MM.1S (cell line): ENCODE measurements around the gene FPGS.

Source experiments
- DNase-seq: peaks from one replicate; pipeline ENCODE4 v3.0.0-alpha.2; 2015
- H2AFZ ChIP-seq: fragments of 300-600 bp; sonication (generic); 2 replicates; pipeline ENCODE4 v1.6.0; 2016; ENCODE audit warnings: antibody characterized with exemption, low read length
- H3F3A ChIP-seq: fragments of 300-600 bp; sonication (generic); 2 replicates; pipeline ENCODE4 v1.6.1; 2016; ENCODE audit warnings: mild to moderate bottlenecking, antibody characterized with exemption, low read length, moderate library complexity, mixed read lengths; ENCODE audit not compliant: insufficient read depth
- H3K27ac ChIP-seq: fragments of 300-600 bp; sonication (generic); 2 replicates; pipeline ENCODE4 v1.5.1; 2016; ENCODE audit warnings: mild to moderate bottlenecking, low read length
- H3K27me3 ChIP-seq: fragments of 300-600 bp; sonication (generic); replicated peaks from 2 replicates; pipeline ENCODE4 v1.6.0; 2016; ENCODE audit warnings: low read length; ENCODE audit not compliant: insufficient read depth
- H3K36me3 ChIP-seq: fragments of 300-600 bp; sonication (generic); replicated peaks from 2 replicates; pipeline ENCODE4 v1.6.1; 2016; ENCODE audit warnings: mild to moderate bottlenecking, low read length, mixed read lengths; ENCODE audit not compliant: insufficient read depth
- H3K4me1 ChIP-seq: fragments of 300-600 bp; sonication (generic); 2 replicates; pipeline ENCODE4 v1.6.1; 2016; ENCODE audit warnings: low read length, mixed read lengths
- H3K4me2 ChIP-seq: fragments of 300-600 bp; sonication (generic); 2 replicates; pipeline ENCODE4 v1.6.0; 2016; ENCODE audit warnings: low read depth, low read length
- H3K4me3 ChIP-seq: fragments of 300-600 bp; sonication (generic); 2 replicates; pipeline ENCODE4 v1.5.1; 2016; ENCODE audit warnings: low read length, mixed read lengths
- H3K79me2 ChIP-seq: fragments of 300-600 bp; sonication (generic); 2 replicates; pipeline ENCODE4 v1.6.1; 2016; ENCODE audit warnings: mixed run types, low read length, mixed read lengths
- H3K9ac ChIP-seq: fragments of 300-600 bp; sonication (generic); 2 replicates; pipeline ENCODE4 v1.6.1; 2016; ENCODE audit warnings: low read length, mixed read lengths
- H3K9me2 ChIP-seq: fragments of 300-600 bp; sonication (generic); replicated peaks from 2 replicates; pipeline ENCODE4 v1.6.1; 2016; ENCODE audit warnings: mild to moderate bottlenecking, low read length, mixed read lengths; ENCODE audit not compliant: insufficient read depth
- H3K9me3 ChIP-seq: fragments of 300-600 bp; sonication (generic); replicated peaks from 2 replicates; pipeline ENCODE4 v1.6.1; 2016; ENCODE audit warnings: mild to moderate bottlenecking, low read length, mixed read lengths; ENCODE audit not compliant: insufficient read depth
- H4K20me1 ChIP-seq: fragments of 300-600 bp; sonication (generic); 2 replicates; pipeline ENCODE4 v1.6.1; 2016; ENCODE audit warnings: mild to moderate bottlenecking, low read length, moderate library complexity, mixed read lengths; ENCODE audit not compliant: insufficient read depth
- CTCF ChIP-seq: fragments of 300-600 bp; sonication (generic); IDR thresholded peaks from 2 replicates; pipeline ENCODE4 v1.5.1; 2016; ENCODE audit warnings: antibody characterized with exemption, low read length, mixed read lengths
- EZH2 ChIP-seq: fragments of 300-600 bp; sonication (generic); optimal IDR thresholded peaks from 2 replicates; pipeline ENCODE3; 2017; ENCODE audit warnings: low read depth, mild to moderate bottlenecking, antibody characterized with exemption, low read length, mixed read lengths
- EZH2phosphoT487 ChIP-seq: fragments of 300-600 bp; sonication (generic); IDR thresholded peaks from 2 replicates; pipeline ENCODE4 v1.6.1; 2018; ENCODE audit warnings: antibody characterized with exemption, low read length

The FPGS gene

DNA sequence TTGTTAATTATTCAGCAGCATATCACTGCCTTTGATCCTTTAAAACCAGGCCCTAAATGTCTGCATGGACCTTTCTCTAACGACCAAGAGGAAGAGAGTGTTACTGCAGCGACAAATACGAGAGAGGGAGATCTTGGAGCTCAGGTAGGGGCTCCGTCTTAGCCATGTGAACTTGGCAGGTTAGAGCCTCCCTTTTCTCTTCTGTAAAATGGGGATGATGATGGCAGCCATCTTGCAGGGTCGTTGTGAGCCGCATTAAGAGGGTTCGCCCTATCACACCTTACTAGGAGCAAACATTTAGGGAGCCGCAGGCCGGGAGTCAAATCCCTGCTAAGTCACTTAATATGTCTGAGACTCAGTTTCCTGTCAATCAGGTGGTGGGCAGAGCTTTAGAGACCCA lies 50.1 kb downstream of the FPGS start:
- no peaks in the 10 kb centered on the region for H3K79me2 ChIP-seq
- no peak for TF ChIP-seq CTCF
- TF ChIP-seq EZH2phosphoT487: no peak
- TF ChIP-seq EZH2: no peak
- H3K9me3 ChIP-seq: no peaks in the 10 kb centered on the region
- no peak overlapping the region for H3K27ac ChIP-seq
- H3K27me3 ChIP-seq: peaks cover 7% of the 10 kb centered on the region; the same call in 1 of the 2 replicates
- no peak overlapping the region for H3K9ac ChIP-seq
- H3K9me2 ChIP-seq: no peaks in the 10 kb centered on the region
- DNase-seq: no peak
- H3K36me3 ChIP-seq: no peaks in the 10 kb centered on the region
- no peaks in the 10 kb centered on the region for H3F3A ChIP-seq
- H4K20me1 ChIP-seq: no peaks in the 10 kb centered on the region
- no peak overlapping the region for H2AFZ ChIP-seq
- no peak overlapping the region for H3K4me3 ChIP-seq
- no peak overlapping the region for H3K4me2 ChIP-seq
- H3K4me1 ChIP-seq: no peaks in the 10 kb centered on the region

DNA sequence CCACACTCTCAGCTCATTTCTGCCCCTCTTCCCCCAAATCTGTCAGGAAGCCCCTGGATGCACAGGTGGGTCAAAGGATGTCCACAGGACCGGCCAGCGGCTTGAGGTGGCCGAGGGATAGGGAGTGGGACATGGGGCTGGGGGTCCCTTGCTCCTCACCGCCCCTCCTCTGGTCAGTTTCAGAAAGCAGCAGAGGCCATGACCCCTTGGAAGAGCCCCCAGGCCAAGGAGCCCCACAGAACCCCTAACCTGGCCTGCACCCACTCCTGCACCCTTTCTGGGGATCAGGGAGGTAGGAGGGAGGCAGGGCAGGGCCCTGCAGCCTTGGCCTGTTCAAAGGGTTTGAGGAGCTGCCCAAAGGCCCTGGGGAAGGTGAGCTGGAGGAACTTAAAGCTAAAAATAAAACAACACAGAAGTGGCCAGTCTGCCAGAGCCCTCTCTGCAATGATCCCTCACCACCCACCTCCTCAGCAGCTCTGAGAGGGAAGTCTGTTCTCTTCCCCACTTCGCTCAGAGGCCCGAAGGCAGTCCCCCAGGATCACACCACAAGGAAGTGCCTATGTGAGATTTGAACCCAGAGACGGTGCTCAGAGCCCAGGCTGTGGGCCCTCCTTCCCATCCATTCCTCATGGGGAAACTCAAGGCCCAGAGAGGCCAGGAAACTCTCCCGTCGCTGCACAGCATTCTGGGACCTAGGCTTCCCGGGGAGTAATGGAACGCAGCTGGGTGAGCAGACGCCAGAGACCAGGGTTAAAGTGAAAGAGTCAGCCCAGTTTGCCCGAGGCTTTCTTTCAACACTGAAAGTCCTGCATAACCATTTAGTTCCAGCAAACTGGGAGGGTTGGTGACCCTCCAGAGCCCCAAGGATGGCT lies 50.9 kb downstream of the FPGS start:
- H2AFZ ChIP-seq: no peak overlapping the region

GRCh38 chr9:127854184-127854806 lies 51.6 kb downstream of the FPGS start, which contains the start of gene ENG:
TSS of gene ENG (minus strand) at chr9:127854658. CDS start at chr9:127854355, 303 bp downstream.
- Histone ChIP-seq H3K27ac (no peak within 1 kb of the TSS), H3K36me3 (no peaks in the 10 kb centered on the region), H3K4me2 (no peak within 1 kb of the TSS), H3K4me3 (no peak within 1 kb of the TSS), H3K4me1 (no peaks in the 10 kb centered on the region), H3K27me3 (peaks cover under 1% of the 10 kb centered on the region; the same call in 1 of the 2 replicates), H3F3A (no peaks in the 10 kb centered on the region), H3K9me3 (no peaks in the 10 kb centered on the region), H3K9me2 (no peaks in the 10 kb centered on the region), H4K20me1 (no peaks in the 10 kb centered on the region), H3K79me2 (no peaks in the 10 kb centered on the region), H2AFZ (no peak within 1 kb of the TSS), H3K9ac (no peak within 1 kb of the TSS)
- no peak for TF ChIP-seq EZH2
- no peak for TF ChIP-seq CTCF
- no peak for TF ChIP-seq EZH2phosphoT487
- no peak for DNase-seq

More for the DNA sequence above, 50.9 kb downstream of the FPGS start:
- Histone ChIP-seq H3K9me2 (no peaks in the 10 kb centered on the region), H3K27me3 (peaks cover 7% of the 10 kb centered on the region; the same call in 1 of the 2 replicates), H3K36me3 (no peaks in the 10 kb centered on the region), H4K20me1 (no peaks in the 10 kb centered on the region), H3F3A (no peaks in the 10 kb centered on the region), H3K9me3 (no peaks in the 10 kb centered on the region), H3K79me2 (no peaks in the 10 kb centered on the region), H3K27ac (no peak overlapping the region), H3K9ac (no peak overlapping the region), H3K4me3 (no peak overlapping the region), H3K4me1 (no peaks in the 10 kb centered on the region), H3K4me2 (no peak overlapping the region)
- no peak for TF ChIP-seq EZH2phosphoT487
- TF ChIP-seq EZH2: no peak
- no peak for TF ChIP-seq CTCF
- no peak for DNase-seq
